K562 (cell line): ENCODE results near the gene TTLL11. TPM values are rescaled to one million over a fixed set of nuclear protein-coding genes. Genes with fewer than 3 reads are reported as not detected.

Source experiments
- ATAC-seq: fragments of 200-7000 bp; cut with Tn5 transposase; 3 replicates; pipeline ENCODE4 v1.9.1; 2020; ENCODE audit warnings: moderate library complexity
- BruUV-seq: library from RNA; stranded (reverse); fragments of 400-500 nt; replicated peaks from 2 replicates; lab custom pipeline; 2021; lab: Mats Ljungman, UMichigan
- CTCF ChIA-PET: fragments of 300-600 bp; formaldehyde crosslinking; extraction: SDS; loops from one replicate; lab custom pipeline; 2021; ENCODE audit warnings: low intra/inter-chr PET ratio; lab: Yijun Ruan, JAX
- POLR2A ChIA-PET: fragments of 300-600, 350-650 bp; sonication (Branson Sonifier 250); formaldehyde crosslinking; extraction: SDS; loops from one replicate; lab custom pipeline; 2021; ENCODE audit warnings: antibody characterized with exemption, inconsistent platforms; lab: Yijun Ruan, JAX
- DNase-seq, 4 experiments: peaks; one replicate each; pipeline versions ENCODE4 v3.0.0 to v3.0.0-alpha.2; 2011 to 2018; ENCODE audit warnings: low spot score in 3 of 4, mixed read lengths in 3 of 4; ENCODE audit errors: extremely low read depth in 1 of 4
- FAIRE-seq: peaks from 2 replicates; lab custom pipeline; 2011; peaks lifted over from hg19 to GRCh38; lab: Jason Lieb, UNC
- H2AFZ ChIP-seq: 2 replicates; pipeline ENCODE4 v1.6.0; 2011; ENCODE audit warnings: low read depth, low read length, control low read depth, inconsistent platforms
- H3K27ac ChIP-seq: fragments of 200-600 bp; 3 replicates; pipeline ENCODE4 v1.8.0; 2011; ENCODE audit warnings: low read depth, mild to moderate bottlenecking, control low read depth, inconsistent platforms, low read length, moderate library complexity, mixed read lengths; ENCODE audit errors: extremely low read depth
- H3K27me3 ChIP-seq, 2 experiments: fragments of 300-600 bp in 1 of 2; 2 replicates in 1 of 2; 3 replicates in 1 of 2; pipeline versions ENCODE4 v1.6.0 to v1.8.0; 2011; ENCODE audit warnings: inconsistent platforms in 2 of 2, low read length in 2 of 2, mild to moderate bottlenecking in 1 of 2, mixed read lengths in 1 of 2, moderate library complexity in 1 of 2; ENCODE audit not compliant: control insufficient read depth in 2 of 2, insufficient read depth in 2 of 2
- H3K36me3 ChIP-seq: fragments of 300-600 bp; 3 replicates; pipeline ENCODE4 v1.8.0; 2011; ENCODE audit warnings: mild to moderate bottlenecking, low read length, inconsistent platforms; ENCODE audit not compliant: control insufficient read depth, insufficient read depth
- H3K4me1 ChIP-seq, 2 experiments: fragments of 200-600 bp in 1 of 2; replicated peaks in 1 of 2; 2 replicates in 1 of 2; 3 replicates in 1 of 2; pipeline versions ENCODE4 v1.5.1 to v1.8.0; 2011; ENCODE audit warnings: inconsistent platforms in 2 of 2, low read length in 2 of 2, mild to moderate bottlenecking in 1 of 2, mixed read lengths in 1 of 2, moderate library complexity in 1 of 2; ENCODE audit not compliant: control insufficient read depth in 2 of 2, insufficient read depth in 2 of 2
- H3K4me2 ChIP-seq: 2 replicates; pipeline ENCODE4 v1.6.1; 2011; ENCODE audit warnings: low read length, control low read depth, inconsistent platforms, mixed read lengths; ENCODE audit not compliant: insufficient read depth
- H3K4me3 ChIP-seq: fragments of 200-600 bp; sonication (generic), shearing (Covaris generic); 2 replicates; pipeline ENCODE4 v1.5.1; 2016; ENCODE audit warnings: control low read depth, inconsistent platforms
- H3K79me2 ChIP-seq: fragments of 200-600 bp; 3 replicates; pipeline ENCODE4 v1.8.0; 2011; ENCODE audit warnings: low read length, inconsistent platforms; ENCODE audit not compliant: control insufficient read depth, insufficient read depth
- H3K9ac ChIP-seq, 2 experiments: 2 replicates each; pipeline versions ENCODE4 v1.6.0 to v1.6.1; 2011; ENCODE audit warnings: low read depth in 2 of 2, low read length in 2 of 2, control low read depth in 1 of 2, inconsistent platforms in 1 of 2, mild to moderate bottlenecking in 1 of 2, mixed read lengths in 1 of 2; ENCODE audit not compliant: insufficient read depth in 1 of 2
- H3K9me1 ChIP-seq: one replicate; pipeline ENCODE4 v1.6.0; 2011; ENCODE audit warnings: inconsistent platforms, mild to moderate bottlenecking, low read length, moderate library complexity; ENCODE audit not compliant: control insufficient read depth, insufficient read depth
- H3K9me3 ChIP-seq: replicated peaks from 2 replicates; pipeline ENCODE4 v1.5.1; 2011; ENCODE audit warnings: low read depth, low read length, inconsistent platforms; ENCODE audit not compliant: control insufficient read depth, insufficient read depth
- H4K20me1 ChIP-seq: replicated peaks from 2 replicates; pipeline ENCODE4 v1.6.1; 2011; ENCODE audit warnings: low read length, inconsistent platforms, mixed read lengths; ENCODE audit not compliant: control insufficient read depth, insufficient read depth
- WGBS: fragments of 100-300 bp; shearing (Covaris generic); methylation state at CpG from one replicate; pipeline ENCODE4 v1.1.6; 2016; ENCODE audit warnings: low coverage, mixed read lengths; ENCODE audit not compliant: insufficient coverage; ENCODE audit errors: missing lambda C conversion rate; 5-methylcytosine and 5-hydroxymethylcytosine counted together
- in situ Hi-C: fragments of 300-500 bp; cut with MboI; formaldehyde crosslinking; loops from 4 replicates; pipeline ENCODE4 v1.15.0; 2018; ENCODE audit warnings: inconsistent platforms, mixed read lengths
- intact Hi-C: fragments of 100-400 bp; cut with micrococcal nuclease; formaldehyde crosslinking; loops from 2 replicates; pipeline ENCODE4 v1.14.2; 2022
- polyA plus RNA-seq, 8 experiments: library from polyadenylated mRNA; depleted of rRNA in 4 of 8; stranded (reverse) in 5 of 8; unstranded in 3 of 8; fragments of >200 nt; fragmentation: Nextera tagmentation in 2 of 8; fragmentation: Illumina TruSeq in 1 of 8; extraction: Ambion mirVana in 2 of 8; extraction: Trizol in 1 of 8; gene quantifications; 2 replicates each; pipeline versions ENCODE4 v1.2.1 to v1.2.3, GENCODE V29; 2011 to 2014; ENCODE audit warnings: inconsistent platforms in 1 of 8, missing spikeins in 1 of 8
- total RNA-seq, 7 experiments: library from RNA; depleted of rRNA in 6 of 7; stranded (reverse); fragments of >200 nt in 6 of 7; fragmentation: Illumina TruSeq in 2 of 7; extraction: Trizol in 2 of 7; gene quantifications; 2 replicates each; pipeline versions ENCODE4 v1.2.1 to v1.2.3, GENCODE V29; 2011 to 2021; ENCODE audit warnings: low replicate concordance in 1 of 7
- TF ChIP-seq, protein P1 (sequence below), 3 experiments: IDR thresholded peaks in 2 of 3; conservative IDR thresholded peaks in 1 of 3; 2 replicates each; pipeline ENCODE4 v1.5.1; 2011 to 2012; ENCODE audit warnings: low read length in 3 of 3, mild to moderate bottlenecking in 3 of 3, control low read depth in 2 of 3, improper control_type of control experiment in 1 of 3, inconsistent platforms in 1 of 3, low read depth in 1 of 3, mixed read lengths in 1 of 3, moderate library complexity in 1 of 3; ENCODE audit not compliant: insufficient read depth in 2 of 3
- TF ChIP-seq, protein P2 (sequence below): fragments of 450-650 bp; formaldehyde crosslinking; conservative IDR thresholded peaks from 2 replicates; pipeline ENCODE4 v1.4.0; 2022; ENCODE audit warnings: mild to moderate bottlenecking, missing genetic modification characterization

TTLL11 gene
- total and polyA plus RNA-seq, 9 of the 15 experiments (the other 6 are each of a cell fraction or from before 2014, with no cell fraction given): 0.83 to 4.4 (median 2.7) TPM

GRCh38 chr9:122016744-122017143 is 76.4 kb downstream of the TTLL11 start:
- Histone ChIP-seq H3K36me3 (no peaks in the 10 kb centered on the region), H4K20me1 (no peaks in the 10 kb centered on the region), H2AFZ (no peak overlapping the region), H3K9ac (no peak overlapping the region), H3K9me3 (no peaks in the 10 kb centered on the region), H3K4me1 (no peaks in the 10 kb centered on the region), H3K9me1 (no peaks in the 10 kb centered on the region), H3K27me3 (no peaks in the 10 kb centered on the region; a peak in 1 of 5 replicates), H3K4me2 (no peak overlapping the region), H3K4me3 (no peak overlapping the region), H3K27ac (no peak overlapping the region), H3K79me2 (no peaks in the 10 kb centered on the region)
- TF ChIP-seq, protein P1, sequence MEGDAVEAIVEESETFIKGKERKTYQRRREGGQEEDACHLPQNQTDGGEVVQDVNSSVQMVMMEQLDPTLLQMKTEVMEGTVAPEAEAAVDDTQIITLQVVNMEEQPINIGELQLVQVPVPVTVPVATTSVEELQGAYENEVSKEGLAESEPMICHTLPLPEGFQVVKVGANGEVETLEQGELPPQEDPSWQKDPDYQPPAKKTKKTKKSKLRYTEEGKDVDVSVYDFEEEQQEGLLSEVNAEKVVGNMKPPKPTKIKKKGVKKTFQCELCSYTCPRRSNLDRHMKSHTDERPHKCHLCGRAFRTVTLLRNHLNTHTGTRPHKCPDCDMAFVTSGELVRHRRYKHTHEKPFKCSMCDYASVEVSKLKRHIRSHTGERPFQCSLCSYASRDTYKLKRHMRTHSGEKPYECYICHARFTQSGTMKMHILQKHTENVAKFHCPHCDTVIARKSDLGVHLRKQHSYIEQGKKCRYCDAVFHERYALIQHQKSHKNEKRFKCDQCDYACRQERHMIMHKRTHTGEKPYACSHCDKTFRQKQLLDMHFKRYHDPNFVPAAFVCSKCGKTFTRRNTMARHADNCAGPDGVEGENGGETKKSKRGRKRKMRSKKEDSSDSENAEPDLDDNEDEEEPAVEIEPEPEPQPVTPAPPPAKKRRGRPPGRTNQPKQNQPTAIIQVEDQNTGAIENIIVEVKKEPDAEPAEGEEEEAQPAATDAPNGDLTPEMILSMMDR (IDR thresholded peaks at IDR 0.05 in 2 of 3, conservative IDR thresholded peaks at IDR 0.05 in 1 of 3; ENCODE audit: insufficient read depth in 2 of 3, low read depth in 1 of 3, low read length in 3 of 3): peak in 2 of 3 experiments; percentile 22 to 41; a peak in 2 of 6 replicates
- TF ChIP-seq, protein P2, sequence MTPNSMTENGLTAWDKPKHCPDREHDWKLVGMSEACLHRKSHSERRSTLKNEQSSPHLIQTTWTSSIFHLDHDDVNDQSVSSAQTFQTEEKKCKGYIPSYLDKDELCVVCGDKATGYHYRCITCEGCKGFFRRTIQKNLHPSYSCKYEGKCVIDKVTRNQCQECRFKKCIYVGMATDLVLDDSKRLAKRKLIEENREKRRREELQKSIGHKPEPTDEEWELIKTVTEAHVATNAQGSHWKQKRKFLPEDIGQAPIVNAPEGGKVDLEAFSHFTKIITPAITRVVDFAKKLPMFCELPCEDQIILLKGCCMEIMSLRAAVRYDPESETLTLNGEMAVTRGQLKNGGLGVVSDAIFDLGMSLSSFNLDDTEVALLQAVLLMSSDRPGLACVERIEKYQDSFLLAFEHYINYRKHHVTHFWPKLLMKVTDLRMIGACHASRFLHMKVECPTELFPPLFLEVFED (CRISPR knock-in tag): no peak
- WGBS: 28% methylated on average over 6 of the region's 6 CpGs
- in situ Hi-C loops: no loop called here
- DNase-seq (peak in 2 of 4 experiments; percentile 9 to 24), FAIRE-seq (no peak), ATAC-seq (no peak)
- no TSS peak for BruUV-seq
- POLR2A ChIA-PET: no interaction called here
- CTCF ChIA-PET: no interaction called here
- intact Hi-C loops: no loop called here
